ENCODE results near the gene CAMTA1. TPM values are rescaled to one million over a fixed set of nuclear protein-coding genes. Genes with fewer than 3 reads are reported as not detected.

CAMTA1 gene
- polyA plus RNA-seq, 1 donor (not counting 4 experiments of a cell fraction or from before 2014, with no cell fraction given) = 51.4 TPM

- dilution Hi-C loops (cut with MboI; ENCODE audit: extremely low pct_ligation_motif_present, low sequenced_read_pairs) = no loop called here
- Histone ChIP-seq H3K79me2 (ENCODE audit: control insufficient read depth, insufficient read depth, low read length) (no peaks in the 10 kb centered on the region), H3K4me3 (ENCODE audit: control insufficient read depth in 2 of 3, extremely low read depth in 1 of 3, insufficient read depth in 2 of 3, low read depth in 1 of 3, low read length in 3 of 3) (no peak overlapping the region), H3K27me3 (ENCODE audit: control insufficient read depth, extremely low read depth, insufficient read depth, low read length) (peaks cover 2% of the 10 kb centered on the region), H3K27ac (ENCODE audit: control insufficient read depth, insufficient read depth, low read length) (no peak overlapping the region), H3K36me3 (ENCODE audit: control insufficient read depth in 2 of 2, extremely low read depth in 1 of 2, insufficient read depth in 2 of 2, low read length in 2 of 2) (no peaks in the 10 kb centered on the region), H3K9me1 (ENCODE audit: control insufficient read depth, extremely low read depth, insufficient read depth, low read length) (no peaks in the 10 kb centered on the region), H3K9ac (ENCODE audit: control insufficient read depth, extremely low read depth, insufficient read depth, low read length) (no peak overlapping the region), H2AFZ (ENCODE audit: control insufficient read depth, low read length) (no peak overlapping the region), H4K20me1 (ENCODE audit: control insufficient read depth, extremely low read depth, insufficient read depth, low read length) (no peaks in the 10 kb centered on the region), H3K4me1 (ENCODE audit: control insufficient read depth, extremely low read depth, insufficient read depth, low read length) (peaks cover 5% of the 10 kb centered on the region), H3K9me3 (ENCODE audit: control insufficient read depth, low read depth, low read length) (no peaks in the 10 kb centered on the region), H3K4me2 (ENCODE audit: control insufficient read depth, extremely low read depth, insufficient read depth, low read depth, low read length) (no peak overlapping the region)
- TF ChIP-seq CTCF (optimal IDR thresholded peaks at IDR 0.05 in 1 of 3, IDR thresholded peaks at IDR 0.05 in 1 of 3, conservative IDR thresholded peaks at IDR 0.05 in 1 of 3; ENCODE audit: extremely low read depth in 1 of 3, insufficient read depth in 2 of 3, low read length in 3 of 3) (no peak), EZH2 (IDR thresholded peaks at IDR 0.05; ENCODE audit: low read length) (no peak)
- DNase-seq (ENCODE audit: low read depth, low spot score) (no peak), FAIRE-seq (no peak)
Observed at GRCh38 chr1:7253118-7253480, 467.8 kb downstream of the CAMTA1 start.

- dilution Hi-C loops (cut with MboI; ENCODE audit: extremely low pct_ligation_motif_present, low sequenced_read_pairs) = no loop called here
- H3K79me2 ChIP-seq (ENCODE audit: control insufficient read depth, insufficient read depth, low read length) = no peaks in the 10 kb centered on the region
- no peak overlapping the region for H3K9ac ChIP-seq (ENCODE audit: control insufficient read depth, extremely low read depth, insufficient read depth, low read length)
- DNase-seq (ENCODE audit: low read depth, low spot score) (no peak), FAIRE-seq (no peak)
- H3K27ac ChIP-seq (ENCODE audit: control insufficient read depth, insufficient read depth, low read length) = no peak overlapping the region
- peaks cover 2% of the 10 kb centered on the region for H3K27me3 ChIP-seq (ENCODE audit: control insufficient read depth, extremely low read depth, insufficient read depth, low read length)
- peaks cover 5% of the 10 kb centered on the region for H3K4me1 ChIP-seq (ENCODE audit: control insufficient read depth, extremely low read depth, insufficient read depth, low read length)
- H3K9me1 ChIP-seq (ENCODE audit: control insufficient read depth, extremely low read depth, insufficient read depth, low read length) = no peaks in the 10 kb centered on the region
- no peaks in the 10 kb centered on the region for H3K36me3 ChIP-seq (ENCODE audit: control insufficient read depth in 2 of 2, extremely low read depth in 1 of 2, insufficient read depth in 2 of 2, low read length in 2 of 2)
- no peak overlapping the region for H3K4me3 ChIP-seq (ENCODE audit: control insufficient read depth in 2 of 3, extremely low read depth in 1 of 3, insufficient read depth in 2 of 3, low read depth in 1 of 3, low read length in 3 of 3)
- no peaks in the 10 kb centered on the region for H4K20me1 ChIP-seq (ENCODE audit: control insufficient read depth, extremely low read depth, insufficient read depth, low read length)
- H3K4me2 ChIP-seq (ENCODE audit: control insufficient read depth, extremely low read depth, insufficient read depth, low read depth, low read length) = no peak overlapping the region
- H2AFZ ChIP-seq (ENCODE audit: control insufficient read depth, low read length) = no peak overlapping the region
- no peaks in the 10 kb centered on the region for H3K9me3 ChIP-seq (ENCODE audit: control insufficient read depth, low read depth, low read length)
- TF ChIP-seq EZH2 (IDR thresholded peaks at IDR 0.05; ENCODE audit: low read length) (no peak), CTCF (optimal IDR thresholded peaks at IDR 0.05 in 1 of 3, IDR thresholded peaks at IDR 0.05 in 1 of 3, conservative IDR thresholded peaks at IDR 0.05 in 1 of 3; ENCODE audit: extremely low read depth in 1 of 3, insufficient read depth in 2 of 3, low read length in 3 of 3) (no peak)
Observed at GRCh38 chr1:7253988-7254587, 468.8 kb downstream of the CAMTA1 start.

All from keratinocyte (primary cell).